Large intestine (tissue), 3 donors: Measurements from ENCODE around the gene LRFN2. TPM values are rescaled to one million over a fixed set of nuclear protein-coding genes. Genes with fewer than 3 reads are reported as not detected.

ENCODE experiments used
- DNase-seq, 2 donors: peaks; one replicate each; pipeline versions ENCODE4 v3.0.0 to v3.0.0-alpha.2; 2013
- H3K27ac ChIP-seq: one replicate; pipeline ENCODE4 v1.5.1; 2013; ENCODE audit warnings: low read length
- H3K27me3 ChIP-seq: 2 replicates; pipeline ENCODE4 v1.6.1; 2013; ENCODE audit warnings: low read length; ENCODE audit not compliant: control insufficient read depth, insufficient read depth
- H3K36me3 ChIP-seq: 2 replicates; pipeline ENCODE4 v1.6.1; 2013; ENCODE audit warnings: low read length; ENCODE audit not compliant: control insufficient read depth, insufficient read depth
- H3K4me1 ChIP-seq: one replicate; pipeline ENCODE4 v1.6.1; 2013; ENCODE audit warnings: low read length; ENCODE audit not compliant: control insufficient read depth, insufficient read depth
- H3K4me3 ChIP-seq: one replicate; pipeline ENCODE4 v1.5.1; 2013; ENCODE audit warnings: low read length
- H3K9me3 ChIP-seq: one replicate; pipeline ENCODE4 v1.6.1; 2013; ENCODE audit warnings: mild to moderate bottlenecking, low read depth, low read length, moderate library complexity; ENCODE audit not compliant: control insufficient read depth
- WGBS: methylation state at CpG from one replicate; pipeline ENCODE4 v1.1.5; 2013; ENCODE audit warnings: low lambda C conversion rate; ENCODE audit not compliant: insufficient coverage; 5-methylcytosine and 5-hydroxymethylcytosine counted together
- polyA plus RNA-seq: library from polyadenylated mRNA; unstranded; fragments of 120-200 nt; gene quantifications from one replicate; pipeline ENCODE4 v1.2.1, GENCODE V29; 2013

Gene LRFN2
- polyA plus RNA-seq, 1 donor, result 0.76 TPM

- no peak for DNase-seq
- Histone ChIP-seq H3K9me3 (no peaks in the 10 kb centered on the region), H3K4me1 (no peaks in the 10 kb centered on the region), H3K36me3 (no peaks in the 10 kb centered on the region), H3K27ac (no peak overlapping the region), H3K27me3 (no peaks in the 10 kb centered on the region), H3K4me3 (no peak overlapping the region)
- WGBS, result no CpG with 5 or more reads among the region's 9 CpGs
Measured at GRCh38 chr6:40620574-40621240, 33.5 kb upstream of the LRFN2 start.

GRCh38 chr6:40614671-40615070 is 27.5 kb upstream of the LRFN2 start:
- WGBS, result 57% methylated on average over 1 of the region's 6 CpGs
- DNase-seq, result no peak
- peaks cover 5% of the 10 kb centered on the region for H3K27me3 ChIP-seq

GRCh38 chr6:40611912-40612311 is 24.7 kb upstream of the LRFN2 start:
- peaks cover 9% of the 10 kb centered on the region for H3K27me3 ChIP-seq
- no peaks in the 10 kb centered on the region for H3K9me3 ChIP-seq
- no peak overlapping the region for H3K4me3 ChIP-seq
- DNase-seq, result no peak
- H3K36me3 ChIP-seq, result no peaks in the 10 kb centered on the region
- no peak overlapping the region for H3K27ac ChIP-seq
- WGBS, result no CpG with 5 or more reads among the region's 8 CpGs
- no peaks in the 10 kb centered on the region for H3K4me1 ChIP-seq

More at GRCh38 chr6:40614671-40615070, 27.5 kb upstream of the LRFN2 start:
- Histone ChIP-seq H3K4me1 (no peaks in the 10 kb centered on the region), H3K36me3 (no peaks in the 10 kb centered on the region), H3K4me3 (no peak overlapping the region), H3K9me3 (no peaks in the 10 kb centered on the region), H3K27ac (no peak overlapping the region)

GRCh38 chr6:40611434-40611833 is 24.3 kb upstream of the LRFN2 start:
- H3K27me3 ChIP-seq, result peaks cover 10% of the 10 kb centered on the region
- H3K4me1 ChIP-seq, result no peaks in the 10 kb centered on the region
- 85% methylated on average over 3 of the region's 5 CpGs for WGBS
- H3K4me3 ChIP-seq, result no peak overlapping the region
- no peaks in the 10 kb centered on the region for H3K9me3 ChIP-seq
- H3K27ac ChIP-seq, result no peak overlapping the region
- no peaks in the 10 kb centered on the region for H3K36me3 ChIP-seq
- no peak for DNase-seq

- no peak for DNase-seq
- WGBS, result no CpG with 5 or more reads among the region's 2 CpGs
- Histone ChIP-seq H3K27me3 (peaks cover 20% of the 10 kb centered on the region), H3K36me3 (no peaks in the 10 kb centered on the region), H3K27ac (no peak overlapping the region), H3K4me3 (no peak overlapping the region), H3K4me1 (no peaks in the 10 kb centered on the region), H3K9me3 (no peaks in the 10 kb centered on the region)
Measured at GRCh38 chr6:40610229-40610628, 23.1 kb upstream of the LRFN2 start.

GRCh38 chr6:40606981-40607380 is 19.8 kb upstream of the LRFN2 start:
- H3K4me1 ChIP-seq, result no peaks in the 10 kb centered on the region
- WGBS, result 86% methylated on average over 1 of the region's 4 CpGs

GRCh38 chr6:40606526-40606925 is 19.4 kb upstream of the LRFN2 start:
- Histone ChIP-seq H3K27ac (no peak overlapping the region), H3K9me3 (no peaks in the 10 kb centered on the region), H3K4me3 (no peak overlapping the region), H3K36me3 (no peaks in the 10 kb centered on the region), H3K27me3 (peaks cover 34% of the 10 kb centered on the region), H3K4me1 (no peaks in the 10 kb centered on the region)
- no peak for DNase-seq
- 80% methylated on average over 1 of the region's 2 CpGs for WGBS

More at GRCh38 chr6:40606981-40607380, 19.8 kb upstream of the LRFN2 start:
- no peaks in the 10 kb centered on the region for H3K9me3 ChIP-seq
- no peak overlapping the region for H3K4me3 ChIP-seq
- H3K27me3 ChIP-seq, result peaks cover 33% of the 10 kb centered on the region
- H3K36me3 ChIP-seq, result no peaks in the 10 kb centered on the region
- H3K27ac ChIP-seq, result no peak overlapping the region
- DNase-seq, result no peak

- WGBS, result 80% methylated on average over 1 of the region's 2 CpGs
Measured at GRCh38 chr6:40604082-40604481, 16.9 kb upstream of the LRFN2 start.

GRCh38 chr6:40599555-40599954 is 12.4 kb upstream of the LRFN2 start:
- Histone ChIP-seq H3K4me3 (no peak overlapping the region), H3K4me1 (no peaks in the 10 kb centered on the region), H3K27ac (no peak overlapping the region), H3K9me3 (peaks cover 2% of the 10 kb centered on the region), H3K36me3 (no peaks in the 10 kb centered on the region), H3K27me3 (peaks cover 49% of the 10 kb centered on the region)
- no CpG with 5 or more reads among the region's 28 CpGs for WGBS
- DNase-seq, result peak in 1 of 2 donors; percentile 33

More at GRCh38 chr6:40604082-40604481, 16.9 kb upstream of the LRFN2 start:
- Histone ChIP-seq H3K4me1 (no peaks in the 10 kb centered on the region), H3K27ac (no peak overlapping the region), H3K9me3 (peaks cover 2% of the 10 kb centered on the region), H3K27me3 (peaks cover 43% of the 10 kb centered on the region), H3K4me3 (no peak overlapping the region), H3K36me3 (no peaks in the 10 kb centered on the region)
- no peak for DNase-seq

- no peak for DNase-seq
- WGBS, result 100% methylated on average over 1 of the region's 5 CpGs
- Histone ChIP-seq H3K4me3 (no peak overlapping the region), H3K27ac (no peak overlapping the region), H3K36me3 (no peaks in the 10 kb centered on the region), H3K9me3 (peaks cover 2% of the 10 kb centered on the region), H3K4me1 (no peaks in the 10 kb centered on the region), H3K27me3 (peaks cover 48% of the 10 kb centered on the region)
Measured at GRCh38 chr6:40598516-40598915, 11.4 kb upstream of the LRFN2 start.

GRCh38 chr6:40597301-40597700 is 10.1 kb upstream of the LRFN2 start:
- no peak overlapping the region for H3K27ac ChIP-seq

More at GRCh38 chr6:40597301-40597700, 10.1 kb upstream of the LRFN2 start:
- no peaks in the 10 kb centered on the region for H3K36me3 ChIP-seq
- 60% methylated on average over 1 of the region's 3 CpGs for WGBS
- no peak overlapping the region for H3K4me3 ChIP-seq
- peaks cover 47% of the 10 kb centered on the region for H3K27me3 ChIP-seq
- no peaks in the 10 kb centered on the region for H3K4me1 ChIP-seq
- H3K9me3 ChIP-seq, result peaks cover 2% of the 10 kb centered on the region
- no peak for DNase-seq
